Heart left ventricle (tissue), 16 donors: ENCODE measurements around the gene LIF. TPM values are rescaled to one million over a fixed set of nuclear protein-coding genes. Genes with fewer than 3 reads are reported as not detected.

ENCODE experiments used
- ATAC-seq, 4 donors: fragments of 200-7000 bp; cut with Tn5 transposase; one replicate each; pipeline ENCODE4 v1.9.1; 2020 to 2022; ENCODE audit warnings: moderate library complexity in 4 of 4, mild to moderate bottlenecking in 3 of 4, moderate number of reproducible peaks in 1 of 4
- DNase-seq, 5 donors: peaks; one replicate each; pipeline ENCODE4 v3.0.0-alpha.2; 2020
- H3K27ac ChIP-seq, 12 donors: fragments of 200-600 bp; sonication (generic) in 4 of 12; one replicate each; pipeline versions ENCODE4 v1.5.0 to v1.8.0; 2016 to 2022; ENCODE audit warnings: mild to moderate bottlenecking in 2 of 12
- H3K27me3 ChIP-seq, 9 donors: fragments of 200-600 bp; sonication (generic) in 2 of 9; one replicate each; pipeline versions ENCODE4 v1.5.1 to v1.8.0; 2016 to 2022; ENCODE audit warnings: mild to moderate bottlenecking in 3 of 9
- H3K36me3 ChIP-seq, 9 donors: fragments of 200-600 bp; sonication (generic) in 2 of 9; one replicate each; pipeline versions ENCODE4 v1.5.0 to v1.8.0; 2018 to 2022; ENCODE audit warnings: mild to moderate bottlenecking in 2 of 9
- H3K4me1 ChIP-seq, 12 donors: fragments of 200-600 bp; sonication (generic) in 4 of 12; one replicate each; pipeline versions ENCODE4 v1.5.0 to v1.8.0; 2016 to 2022; ENCODE audit warnings: mild to moderate bottlenecking in 3 of 12
- H3K4me3 ChIP-seq, 12 donors: fragments of 200-600 bp; sonication (generic) in 4 of 12; one replicate each; pipeline versions ENCODE4 v1.5.0 to v1.8.0; 2017 to 2022; ENCODE audit warnings: mild to moderate bottlenecking in 9 of 12, moderate library complexity in 4 of 12
- H3K9me3 ChIP-seq, 12 donors: fragments of 200-600 bp; sonication (generic) in 4 of 12; one replicate each; pipeline versions ENCODE4 v1.5.0 to v1.8.0; 2016 to 2022; ENCODE audit warnings: mild to moderate bottlenecking in 1 of 12
- POLR2A ChIP-seq, 2 donors: fragments of 450-650 bp; IDR thresholded peaks; one replicate each; pipeline ENCODE4 v1.6.1; 2017; ENCODE audit warnings: antibody characterized with exemption in 2 of 2, mild to moderate bottlenecking in 2 of 2, moderate library complexity in 2 of 2
- WGBS, 4 donors: extraction: QIAGEN DNeasy Blood & Tissue Kit in 2 of 4; methylation state at CpG; one replicate each; pipeline versions ENCODE4 v1.1.5 to v1.1.7; 2013 to 2018; 5-methylcytosine and 5-hydroxymethylcytosine counted together
- intact Hi-C, 10 donors: fragments of 100-400 bp; cut with DNase I; formaldehyde crosslinking; loops; one replicate each; pipeline versions ENCODE4 v1.11.1 to v1.14.2; 2022
- polyA plus RNA-seq, 2 donors: library from polyadenylated mRNA; stranded (reverse); fragments of 200-250 nt; gene quantifications; one replicate each; pipeline ENCODE4 v1.2.3, GENCODE V29; 2013
- total RNA-seq, 9 donors: library from RNA; depleted of rRNA in 2 of 9; stranded (reverse); fragments of >200 nt in 2 of 9; fragmentation: NEBNext Ultra II Directional in 3 of 9; extraction: Animal tissue kit (Norgen Biotek cat#: 25700) in 3 of 9; gene quantifications; one replicate each; pipeline versions ENCODE4 v1.1.0 to v1.2.4, GENCODE V29; 2016 to 2023
- TF ChIP-seq, protein P1 (sequence below), 12 donors: fragments of 200-600 bp; sonication (generic) in 4 of 12; IDR thresholded peaks; one replicate each; pipeline versions ENCODE4 v1.5.0 to v1.8.0; 2018 to 2022; ENCODE audit warnings: antibody characterized with exemption in 12 of 12, mild to moderate bottlenecking in 5 of 12
- donor health status: ischemic (EF 13 %, LVEDD 7.1; RV severe dilation, severe dysfunction).
- donor health status: healthy with polysubstance abuse.
- donor health status: DM: no; HTN: yes; CAD: no.
- donor health status: DM: no; HTN: no; CAD: no.
- donor health status: ischemic (EF 25% LVEDD 6.9; RV normal size, moderate dysfunction).
- donor health status: ischemic (EF 25% LVEDD 5.7; RV mildly dilated, moderate dysfunction).
- donor health status: healthy.
- donor health status: DM: yes; HTN: yes; CAD: no.
- donor health status: ischemic (EF 35%, LVEDD 5.7; RV mildly dilated, moderate dysfunction).
- donor health status: nonischemic (EF 11% LVEDD 7.7; RV severe dilation, severe dysfunction).
- donor health status: DM: yes; HTN: yes; CAD: no.
- donor health status: PGD.
- donor health status: ischemic (EF 29% LVEDD 5.4; RV normal size, mild dysfunction).
- donor health status: nonischemic (EF 23%, LVEDD 6.1; RV moderate dilation, normal function).

The LIF gene
- total and polyA plus RNA-seq, 11 donors, result 0.12 to 11.6 (median 0.67) TPM; not detected in 1

DNA sequence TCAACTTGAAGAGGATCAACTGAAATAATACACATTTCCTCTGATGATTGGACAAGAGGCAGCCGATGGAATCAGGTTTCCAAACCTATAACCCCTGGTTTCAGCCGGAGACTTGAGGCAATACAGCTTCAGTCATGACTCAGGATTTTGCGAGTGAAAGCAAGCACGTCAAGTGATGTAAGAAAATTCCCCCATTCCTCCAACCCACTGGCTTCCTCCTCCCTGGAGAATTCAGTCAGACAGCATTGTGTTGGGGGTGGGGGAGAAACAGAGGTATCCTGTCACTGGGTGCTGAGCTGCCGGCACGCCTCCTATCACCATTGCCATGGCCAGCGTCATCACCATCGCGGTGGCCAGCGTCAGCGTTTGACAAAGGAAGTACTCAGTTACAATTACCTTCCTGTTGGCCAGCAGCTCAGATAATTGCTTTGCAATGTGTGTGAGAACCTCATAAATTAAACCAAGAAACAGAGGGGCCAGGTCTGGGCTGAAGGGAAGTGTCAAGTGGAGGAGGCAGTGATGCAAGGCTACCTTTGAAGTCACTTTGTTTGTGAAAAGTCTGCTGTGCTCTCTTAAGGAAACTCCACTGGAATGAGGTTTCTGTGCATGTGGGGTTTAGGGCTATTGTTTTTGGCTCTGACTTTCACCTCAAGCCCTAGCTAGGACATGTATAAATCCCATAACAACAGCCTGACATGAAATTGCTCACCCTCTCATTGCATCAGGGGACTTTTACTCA lies 50.2 kb downstream of the LIF start:
- intact Hi-C loops, result no loop called here
- 5 to 11% (median 9%) methylated on average over 10 to 11 of the region's 11 CpGs for WGBS, 4 donors

DNA sequence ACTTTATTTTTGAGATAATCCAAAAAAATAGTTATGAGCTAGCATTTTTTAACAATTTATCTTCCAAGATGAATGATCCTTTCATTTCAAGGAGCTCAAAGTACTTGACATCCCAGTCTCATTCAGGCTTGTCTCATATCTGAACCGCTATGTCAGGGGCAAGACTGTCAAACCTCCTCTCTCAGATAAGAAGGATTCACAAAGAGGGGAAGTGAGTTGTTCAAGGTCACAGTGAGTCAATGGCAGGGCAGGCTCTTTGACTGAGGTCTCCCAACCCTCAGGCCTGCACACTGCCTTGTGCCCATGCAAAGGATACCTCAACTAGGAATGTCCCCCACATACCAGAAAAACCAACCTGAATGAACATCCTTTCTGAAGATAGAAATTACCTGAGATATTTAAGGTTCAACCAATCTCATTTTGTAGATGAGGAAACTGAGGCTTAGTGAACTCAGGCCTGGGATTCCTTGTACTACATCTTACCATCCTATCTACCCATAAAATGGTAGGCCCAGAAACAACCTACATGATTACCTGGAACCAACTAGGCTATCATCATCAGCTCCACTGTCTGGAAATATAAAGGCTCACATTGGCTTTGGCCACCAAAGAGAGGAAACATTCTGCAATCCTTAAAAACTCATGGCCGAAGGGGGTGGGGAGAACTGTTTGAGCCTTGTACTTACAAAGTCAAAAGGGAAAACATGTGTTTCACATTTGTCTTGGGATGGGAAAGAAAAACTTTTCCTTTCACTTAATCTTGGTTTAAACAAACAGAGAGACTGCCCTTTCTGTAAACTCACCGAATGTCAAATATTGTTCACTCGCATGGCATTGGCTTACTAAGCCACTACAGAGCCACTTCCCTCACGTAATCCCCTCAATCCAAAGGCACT lies 51.1 kb downstream of the LIF start:
- no peaks in the 10 kb centered on the region for H3K36me3 ChIP-seq
- peak overlapping the region; percentile 32 to 88 (median 72) for H3K27ac ChIP-seq
- no peak for DNase-seq
- peaks cover 0 to 43% (median 7%) of the 10 kb centered on the region in 9 donors for H3K27me3 ChIP-seq
- peaks cover 0 to 55% (median 16%) of the 10 kb centered on the region in 12 donors for H3K4me1 ChIP-seq
- no peaks in the 10 kb centered on the region for H3K9me3 ChIP-seq
- H3K4me3 ChIP-seq, result peak overlapping the region in 4 of 12 donors; percentile 0 to 25 (median 10)
- TF ChIP-seq, protein P1, sequence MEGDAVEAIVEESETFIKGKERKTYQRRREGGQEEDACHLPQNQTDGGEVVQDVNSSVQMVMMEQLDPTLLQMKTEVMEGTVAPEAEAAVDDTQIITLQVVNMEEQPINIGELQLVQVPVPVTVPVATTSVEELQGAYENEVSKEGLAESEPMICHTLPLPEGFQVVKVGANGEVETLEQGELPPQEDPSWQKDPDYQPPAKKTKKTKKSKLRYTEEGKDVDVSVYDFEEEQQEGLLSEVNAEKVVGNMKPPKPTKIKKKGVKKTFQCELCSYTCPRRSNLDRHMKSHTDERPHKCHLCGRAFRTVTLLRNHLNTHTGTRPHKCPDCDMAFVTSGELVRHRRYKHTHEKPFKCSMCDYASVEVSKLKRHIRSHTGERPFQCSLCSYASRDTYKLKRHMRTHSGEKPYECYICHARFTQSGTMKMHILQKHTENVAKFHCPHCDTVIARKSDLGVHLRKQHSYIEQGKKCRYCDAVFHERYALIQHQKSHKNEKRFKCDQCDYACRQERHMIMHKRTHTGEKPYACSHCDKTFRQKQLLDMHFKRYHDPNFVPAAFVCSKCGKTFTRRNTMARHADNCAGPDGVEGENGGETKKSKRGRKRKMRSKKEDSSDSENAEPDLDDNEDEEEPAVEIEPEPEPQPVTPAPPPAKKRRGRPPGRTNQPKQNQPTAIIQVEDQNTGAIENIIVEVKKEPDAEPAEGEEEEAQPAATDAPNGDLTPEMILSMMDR (IDR thresholded peaks at IDR 0.05), result no peak
- TF ChIP-seq POLR2A (IDR thresholded peaks at IDR 0.05), result no peak
- peak; percentile 3 to 23 (median 14) for ATAC-seq
- 32 to 63% (median 51%) methylated on average over 5 of the region's 5 CpGs for WGBS, 4 donors
- intact Hi-C loops, result no loop called here

More for the DNA sequence above, 50.2 kb downstream of the LIF start:
- ATAC-seq, result peak; percentile 73 to 96 (median 90)
- Histone ChIP-seq H3K4me1 (peaks cover 0 to 55% (median 16%) of the 10 kb centered on the region in 12 donors), H3K9me3 (no peaks in the 10 kb centered on the region), H3K36me3 (no peaks in the 10 kb centered on the region), H3K27ac (peak overlapping the region; percentile 32 to 88 (median 72)), H3K4me3 (peak overlapping the region in 4 of 12 donors; percentile 0 to 25 (median 10)), H3K27me3 (peaks cover 0 to 45% (median 7%) of the 10 kb centered on the region in 9 donors)
- peak; percentile 81 to 91 (median 86) for DNase-seq
- no peak for TF ChIP-seq POLR2A (IDR thresholded peaks at IDR 0.05)

DNA sequence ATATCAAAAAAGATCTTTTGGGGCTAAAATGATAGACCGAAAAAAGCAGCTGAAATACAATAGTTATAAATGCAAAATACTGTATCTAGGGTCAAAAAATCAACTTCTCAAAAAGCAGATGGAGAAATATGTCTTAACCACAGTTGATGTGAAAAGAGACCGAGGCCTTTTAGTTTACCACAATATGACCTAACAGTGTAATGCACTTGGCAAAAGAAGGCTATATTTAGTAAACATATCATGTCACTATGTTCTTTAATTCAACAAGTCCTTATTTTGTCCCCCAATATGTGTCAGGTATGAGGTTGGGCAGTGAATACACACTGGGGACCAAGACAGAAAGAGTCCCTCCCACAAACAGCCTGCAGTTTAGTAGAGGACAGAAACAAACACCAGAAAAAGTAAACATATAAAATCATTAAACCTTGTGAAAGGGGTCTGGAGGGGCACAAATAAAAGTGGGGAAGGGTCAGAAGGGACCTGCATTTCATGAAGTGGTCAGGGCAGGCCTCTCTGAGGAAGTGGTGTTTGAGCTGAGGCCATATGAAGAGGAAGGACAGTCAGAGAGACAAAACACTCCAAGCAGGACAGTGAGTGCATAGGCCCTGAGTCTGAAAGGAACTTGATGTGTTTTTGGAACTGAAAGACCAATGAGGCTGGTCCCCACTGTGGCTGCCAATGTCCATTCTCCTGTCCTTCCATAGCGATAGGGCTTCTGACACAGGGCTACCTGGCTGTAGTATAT lies 53.4 kb downstream of the LIF start:
- intact Hi-C loops, result no loop called here
- H3K4me3 ChIP-seq, result no peak overlapping the region
- TF ChIP-seq, protein P1 (IDR thresholded peaks at IDR 0.05), result no peak
- no peak for TF ChIP-seq POLR2A (IDR thresholded peaks at IDR 0.05)
- H3K27me3 ChIP-seq, result peaks cover 0 to 53% (median 5%) of the 10 kb centered on the region in 9 donors
- ATAC-seq (no peak), DNase-seq (no peak)
- H3K36me3 ChIP-seq, result no peaks in the 10 kb centered on the region
- WGBS, 4 donors, result 88 to 93% (median 92%) methylated on average over 3 of the region's 3 CpGs
- H3K27ac ChIP-seq, result peak overlapping the region in 1 of 12 donors; percentile 66
- H3K4me1 ChIP-seq, result peaks cover 0 to 55% (median 16%) of the 10 kb centered on the region in 12 donors
- H3K9me3 ChIP-seq, result no peaks in the 10 kb centered on the region

DNA sequence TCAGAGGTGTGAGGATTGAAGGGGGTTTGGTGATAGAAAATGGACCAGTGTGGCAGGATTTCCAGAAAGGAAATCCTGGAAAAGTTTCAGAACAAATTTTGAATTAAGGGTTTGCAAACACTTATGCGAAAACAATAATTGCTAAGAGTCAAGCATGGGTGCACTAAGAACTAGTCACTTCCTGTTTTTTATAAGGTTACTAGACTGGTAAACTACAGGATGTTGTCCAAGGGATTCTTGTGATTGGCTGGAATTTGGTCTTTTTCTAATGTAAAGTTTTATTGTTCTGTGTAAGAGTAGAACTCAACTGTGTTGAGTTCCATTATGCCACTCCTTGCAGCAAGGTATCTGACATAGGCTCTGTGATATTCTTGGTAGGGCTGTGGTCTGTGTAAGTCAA lies 54.1 kb downstream of the LIF start:
- ATAC-seq, result no peak
- peaks cover 0 to 52% (median 16%) of the 10 kb centered on the region in 12 donors for H3K4me1 ChIP-seq
- intact Hi-C loops, result no loop called here

More for the DNA sequence above, 54.1 kb downstream of the LIF start:
- no peak for TF ChIP-seq POLR2A (IDR thresholded peaks at IDR 0.05)
- TF ChIP-seq, protein P1 (IDR thresholded peaks at IDR 0.05), result no peak
- no peak for DNase-seq
- H3K4me3 ChIP-seq, result no peak overlapping the region
- H3K27me3 ChIP-seq, result peaks cover 0 to 60% (median 5%) of the 10 kb centered on the region in 9 donors
- no peaks in the 10 kb centered on the region for H3K9me3 ChIP-seq
- 39 to 83% (median 70%) methylated on average over 1 of the region's 1 CpG for WGBS, 4 donors
- no peak overlapping the region for H3K27ac ChIP-seq
- no peaks in the 10 kb centered on the region for H3K36me3 ChIP-seq
